ENCODE data around the gene SIPA1.

SIPA1 gene

DNA sequence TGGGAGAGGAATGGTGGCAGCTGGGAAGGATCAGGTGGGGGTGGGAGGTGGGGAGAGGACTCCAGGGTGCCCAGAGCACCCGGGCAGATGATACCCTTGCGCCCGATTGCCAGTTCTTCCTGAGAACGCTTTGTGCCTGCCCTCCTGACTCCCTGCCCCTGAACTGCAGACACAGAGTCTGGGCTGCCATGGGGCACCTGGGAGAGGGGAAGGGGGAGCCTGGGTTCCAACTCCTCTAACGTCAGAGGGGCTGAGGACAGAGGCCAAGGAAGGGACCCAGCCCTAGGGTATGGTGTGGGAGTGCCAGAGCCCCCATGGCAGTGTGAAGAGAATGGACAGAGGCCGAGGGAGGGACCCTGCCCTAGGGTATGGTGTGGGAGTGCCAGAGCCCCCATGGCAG, 41.4 kb upstream of the SIPA1 start:
- Mint-ChIP-seq H3K4me3 (no peak overlapping the region), H3K27me3 (no peaks in the 10 kb centered on the region), H3K4me1 (peaks cover 12% of the 10 kb centered on the region), H3K9me3 (no peaks in the 10 kb centered on the region), H3K27ac (ENCODE audit: low read depth) (peak overlapping the region; percentile 56), H3K36me3 (ENCODE audit: insufficient read depth) (peaks cover 17% of the 10 kb centered on the region)
- DNase-seq (ENCODE audit: low spot score in 2 of 2) = no peak
- ATAC-seq (replicated peaks; ENCODE audit: extremely low read depth, poor library complexity, severe bottlenecking) = no peak

- Mint-ChIP-seq H3K27me3 (no peaks in the 10 kb centered on the region), H3K4me1 (peaks cover 13% of the 10 kb centered on the region), H3K27ac (ENCODE audit: low read depth) (no peak overlapping the region), H3K36me3 (ENCODE audit: insufficient read depth) (peaks cover 14% of the 10 kb centered on the region), H3K4me3 (no peak overlapping the region), H3K9me3 (no peaks in the 10 kb centered on the region)
- ATAC-seq (replicated peaks; ENCODE audit: extremely low read depth, poor library complexity, severe bottlenecking) = no peak
- no peak for DNase-seq (ENCODE audit: low spot score in 2 of 2)
Measured at GRCh38 chr11:65598258-65598699, 39.6 kb upstream of the SIPA1 start.

GRCh38 chr11:65599216-65599954, 38.5 kb upstream of the SIPA1 start:
- Mint-ChIP-seq H3K9me3 (no peaks in the 10 kb centered on the region), H3K4me3 (no peak overlapping the region), H3K27ac (ENCODE audit: low read depth) (no peak overlapping the region), H3K27me3 (no peaks in the 10 kb centered on the region), H3K36me3 (ENCODE audit: insufficient read depth) (peaks cover 15% of the 10 kb centered on the region), H3K4me1 (peaks cover 19% of the 10 kb centered on the region)
- ATAC-seq (replicated peaks; ENCODE audit: extremely low read depth, poor library complexity, severe bottlenecking) = no peak
- no peak for DNase-seq (ENCODE audit: low spot score in 2 of 2)

- Mint-ChIP-seq H3K4me3 (no peak overlapping the region), H3K4me1 (peaks cover 17% of the 10 kb centered on the region), H3K9me3 (no peaks in the 10 kb centered on the region), H3K27me3 (no peaks in the 10 kb centered on the region), H3K36me3 (ENCODE audit: insufficient read depth) (peaks cover 14% of the 10 kb centered on the region), H3K27ac (ENCODE audit: low read depth) (no peak overlapping the region)
- no peak for ATAC-seq (replicated peaks; ENCODE audit: extremely low read depth, poor library complexity, severe bottlenecking)
- no peak for DNase-seq (ENCODE audit: low spot score in 2 of 2)
Measured at GRCh38 chr11:65599955-65600246, 38.0 kb upstream of the SIPA1 start.

DNA sequence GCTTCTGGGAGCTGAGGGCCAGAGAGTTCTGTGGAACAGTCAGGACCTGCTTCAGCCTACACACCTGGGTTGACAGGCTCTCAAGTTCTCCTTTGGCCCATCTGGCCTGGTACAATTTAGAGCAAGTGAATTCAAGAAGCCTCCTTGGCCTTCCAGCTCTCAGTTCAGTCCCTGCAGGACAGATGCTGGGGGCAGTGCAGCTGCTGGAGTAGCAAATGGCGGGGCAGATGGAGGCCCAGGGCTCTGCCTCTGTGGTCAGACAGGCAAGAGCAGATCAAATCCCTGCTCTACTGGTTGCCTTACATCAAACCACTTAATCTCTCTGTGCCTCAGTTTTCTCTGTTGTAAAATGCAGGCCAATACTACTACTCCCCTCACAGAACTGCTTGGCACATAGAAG, 33.6 kb upstream of the SIPA1 start:
- no peak overlapping the region for H3K4me3 Mint-ChIP-seq
- H3K27me3 Mint-ChIP-seq = no peaks in the 10 kb centered on the region
- ATAC-seq (replicated peaks; ENCODE audit: extremely low read depth, poor library complexity, severe bottlenecking) = no peak
- peaks cover 11% of the 10 kb centered on the region for H3K4me1 Mint-ChIP-seq
- DNase-seq (ENCODE audit: low spot score in 2 of 2) = no peak
- H3K27ac Mint-ChIP-seq (ENCODE audit: low read depth) = no peak overlapping the region
- no peaks in the 10 kb centered on the region for H3K9me3 Mint-ChIP-seq
- H3K36me3 Mint-ChIP-seq (ENCODE audit: insufficient read depth) = peaks cover 12% of the 10 kb centered on the region

GRCh38 chr11:65606876-65607613, 30.9 kb upstream of the SIPA1 start:
- DNase-seq (ENCODE audit: low spot score in 2 of 2) = no peak
- no peak overlapping the region for H3K4me3 Mint-ChIP-seq
- peaks cover 16% of the 10 kb centered on the region for H3K36me3 Mint-ChIP-seq (ENCODE audit: insufficient read depth)
- no peak for ATAC-seq (replicated peaks; ENCODE audit: extremely low read depth, poor library complexity, severe bottlenecking)
- no peaks in the 10 kb centered on the region for H3K27me3 Mint-ChIP-seq
- H3K9me3 Mint-ChIP-seq = no peaks in the 10 kb centered on the region
- peaks cover 30% of the 10 kb centered on the region for H3K4me1 Mint-ChIP-seq
- H3K27ac Mint-ChIP-seq (ENCODE audit: low read depth) = no peak overlapping the region

GRCh38 chr11:65607614-65608426, 30.1 kb upstream of the SIPA1 start:
- no peak for DNase-seq (ENCODE audit: low spot score in 2 of 2)
- Mint-ChIP-seq H3K4me3 (no peak overlapping the region), H3K9me3 (no peaks in the 10 kb centered on the region), H3K36me3 (ENCODE audit: insufficient read depth) (peaks cover 14% of the 10 kb centered on the region), H3K27me3 (no peaks in the 10 kb centered on the region), H3K27ac (ENCODE audit: low read depth) (no peak overlapping the region), H3K4me1 (peaks cover 37% of the 10 kb centered on the region)
- no peak for ATAC-seq (replicated peaks; ENCODE audit: extremely low read depth, poor library complexity, severe bottlenecking)

GRCh38 chr11:65609229-65609628, 28.7 kb upstream of the SIPA1 start:
- H3K36me3 Mint-ChIP-seq (ENCODE audit: insufficient read depth) = peaks cover 13% of the 10 kb centered on the region
- H3K27ac Mint-ChIP-seq (ENCODE audit: low read depth) = peak overlapping the region; percentile 33
- peak overlapping the region; percentile 44 for H3K4me3 Mint-ChIP-seq
- ATAC-seq (replicated peaks; ENCODE audit: extremely low read depth, poor library complexity, severe bottlenecking) (no peak), DNase-seq (ENCODE audit: low spot score in 2 of 2) (no peak)
- H3K27me3 Mint-ChIP-seq = no peaks in the 10 kb centered on the region
- peaks cover 36% of the 10 kb centered on the region for H3K4me1 Mint-ChIP-seq
- H3K9me3 Mint-ChIP-seq = no peaks in the 10 kb centered on the region

DNA sequence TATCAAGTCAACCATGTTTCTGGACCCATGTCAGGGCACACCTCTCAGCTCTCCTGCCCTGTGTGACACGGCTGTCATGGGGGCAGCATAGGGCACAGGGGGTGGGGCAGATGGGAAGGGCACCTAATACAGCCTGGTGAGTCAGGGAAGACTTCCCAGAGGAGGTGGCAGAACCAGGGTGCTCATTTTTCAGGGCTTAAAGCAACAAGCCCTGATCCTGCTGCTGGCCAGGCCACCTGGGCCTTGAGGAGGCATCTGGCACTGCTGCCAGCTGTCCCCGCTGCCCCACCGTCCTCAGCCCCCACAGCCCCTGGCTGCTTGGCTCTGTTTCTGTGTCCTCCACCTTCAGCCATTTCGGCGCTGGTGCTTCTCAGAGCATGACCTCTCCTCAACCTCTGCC, 28.2 kb upstream of the SIPA1 start:
- Mint-ChIP-seq H3K9me3 (no peaks in the 10 kb centered on the region), H3K4me1 (peaks cover 36% of the 10 kb centered on the region), H3K4me3 (peak overlapping the region; percentile 44), H3K36me3 (ENCODE audit: insufficient read depth) (peaks cover 13% of the 10 kb centered on the region), H3K27me3 (no peaks in the 10 kb centered on the region), H3K27ac (ENCODE audit: low read depth) (peak overlapping the region; percentile 87)
- ATAC-seq (replicated peaks; ENCODE audit: extremely low read depth, poor library complexity, severe bottlenecking) (no peak), DNase-seq (ENCODE audit: low spot score in 2 of 2) (no peak)

DNA sequence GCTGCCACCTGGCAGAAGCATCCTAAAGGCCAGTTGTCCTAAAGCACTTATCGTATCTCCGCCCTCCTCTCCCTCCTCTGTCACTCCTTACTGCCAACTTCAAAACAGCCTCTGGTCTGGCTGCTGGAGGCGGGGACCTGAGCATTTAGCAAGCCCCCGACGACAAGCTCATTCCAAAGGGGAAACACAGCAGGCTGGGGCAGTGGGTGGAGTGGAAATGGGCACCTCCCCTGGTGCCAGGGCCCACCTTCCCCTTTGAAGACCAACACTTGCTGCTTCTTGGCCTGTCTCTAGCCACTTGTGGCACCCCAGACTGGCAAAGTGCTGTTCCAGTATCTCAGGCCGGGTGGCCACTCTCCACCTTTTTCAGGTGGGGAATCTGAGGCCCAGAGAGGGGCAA, 27.5 kb upstream of the SIPA1 start:
- Mint-ChIP-seq H3K27ac (ENCODE audit: low read depth) (peak overlapping the region; percentile 87), H3K4me1 (peaks cover 36% of the 10 kb centered on the region), H3K27me3 (no peaks in the 10 kb centered on the region), H3K9me3 (no peaks in the 10 kb centered on the region), H3K36me3 (ENCODE audit: insufficient read depth) (peaks cover 19% of the 10 kb centered on the region), H3K4me3 (peak overlapping the region; percentile 38)
- ATAC-seq (replicated peaks; ENCODE audit: extremely low read depth, poor library complexity, severe bottlenecking) (no peak), DNase-seq (ENCODE audit: low spot score in 2 of 2) (no peak)

DNA sequence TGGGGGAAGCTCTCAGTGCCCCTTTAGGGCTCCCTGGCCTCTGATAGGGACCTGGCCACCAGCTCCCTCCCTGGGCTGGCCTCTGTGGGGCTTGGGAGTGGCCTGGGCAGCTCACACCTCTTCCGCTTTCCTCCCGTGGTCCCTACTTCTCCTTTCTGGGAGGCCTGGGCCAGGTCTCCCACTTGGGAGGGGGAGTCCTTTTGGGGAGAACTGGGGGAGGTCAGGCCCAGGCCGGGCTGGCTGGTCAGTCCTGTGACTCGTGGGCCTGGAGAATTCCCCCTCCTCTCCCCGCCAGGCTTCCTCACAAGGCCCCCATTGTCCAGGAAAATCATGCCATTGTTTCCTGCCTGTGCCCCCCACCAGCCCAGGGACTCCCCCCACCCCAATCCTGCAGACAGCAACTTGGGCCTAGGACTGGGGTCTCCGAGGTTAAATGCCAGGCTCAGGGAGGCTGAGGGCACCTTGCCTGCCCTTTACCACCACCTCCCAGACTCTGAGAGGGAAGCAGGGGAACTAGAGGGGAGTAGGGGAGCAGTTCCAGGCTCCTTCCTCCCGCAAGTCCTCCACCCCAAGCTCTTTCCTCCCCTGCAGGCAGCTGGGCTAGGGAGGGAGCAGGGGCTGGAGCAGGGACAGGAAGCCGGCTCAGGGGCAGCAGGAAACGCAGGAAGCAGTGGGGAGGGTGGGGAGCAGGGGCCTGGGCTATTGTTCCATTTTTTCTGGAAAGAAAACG, 26.7 kb upstream of the SIPA1 start:
- peak overlapping the region; percentile 85 for H3K27ac Mint-ChIP-seq (ENCODE audit: low read depth)
- peak overlapping the region; percentile 38 for H3K4me3 Mint-ChIP-seq
- DNase-seq (ENCODE audit: low spot score in 2 of 2) (no peak), ATAC-seq (replicated peaks; ENCODE audit: extremely low read depth, poor library complexity, severe bottlenecking) (no peak)
- H3K36me3 Mint-ChIP-seq (ENCODE audit: insufficient read depth) = peaks cover 20% of the 10 kb centered on the region
- no peaks in the 10 kb centered on the region for H3K9me3 Mint-ChIP-seq
- H3K4me1 Mint-ChIP-seq = peaks cover 37% of the 10 kb centered on the region
- no peaks in the 10 kb centered on the region for H3K27me3 Mint-ChIP-seq
